Measurements from ENCODE around the gene STRN4.

Gene STRN4

GRCh38 chr19:46721269-46722003, 24.8 kb downstream of the STRN4 start:
- H3K4me3 ChIP-seq (replicated peaks; ENCODE audit: insufficient read depth, low read length) = no peak overlapping the region
- H3K27me3 ChIP-seq (ENCODE audit: insufficient read depth, poor library complexity, severe bottlenecking) = no peaks in the 10 kb centered on the region
- no peak for DNase-seq (ENCODE audit: low read depth in 1 of 2, low spot score in 1 of 2)
- no peak overlapping the region for H3K27ac ChIP-seq (replicated peaks)
- TF ChIP-seq POLR2AphosphoS5 (IDR thresholded peaks at IDR 0.05; ENCODE audit: low read depth) (no peak), SPI1 (IDR thresholded peaks at IDR 0.05; ENCODE audit: borderline replicate concordance, low read depth) (no peak), REST (IDR thresholded peaks at IDR 0.05; ENCODE audit: insufficient replicate concordance, low read depth) (no peak), GABPA (IDR thresholded peaks at IDR 0.05; ENCODE audit: low read depth) (no peak)
- TF ChIP-seq, protein P1, sequence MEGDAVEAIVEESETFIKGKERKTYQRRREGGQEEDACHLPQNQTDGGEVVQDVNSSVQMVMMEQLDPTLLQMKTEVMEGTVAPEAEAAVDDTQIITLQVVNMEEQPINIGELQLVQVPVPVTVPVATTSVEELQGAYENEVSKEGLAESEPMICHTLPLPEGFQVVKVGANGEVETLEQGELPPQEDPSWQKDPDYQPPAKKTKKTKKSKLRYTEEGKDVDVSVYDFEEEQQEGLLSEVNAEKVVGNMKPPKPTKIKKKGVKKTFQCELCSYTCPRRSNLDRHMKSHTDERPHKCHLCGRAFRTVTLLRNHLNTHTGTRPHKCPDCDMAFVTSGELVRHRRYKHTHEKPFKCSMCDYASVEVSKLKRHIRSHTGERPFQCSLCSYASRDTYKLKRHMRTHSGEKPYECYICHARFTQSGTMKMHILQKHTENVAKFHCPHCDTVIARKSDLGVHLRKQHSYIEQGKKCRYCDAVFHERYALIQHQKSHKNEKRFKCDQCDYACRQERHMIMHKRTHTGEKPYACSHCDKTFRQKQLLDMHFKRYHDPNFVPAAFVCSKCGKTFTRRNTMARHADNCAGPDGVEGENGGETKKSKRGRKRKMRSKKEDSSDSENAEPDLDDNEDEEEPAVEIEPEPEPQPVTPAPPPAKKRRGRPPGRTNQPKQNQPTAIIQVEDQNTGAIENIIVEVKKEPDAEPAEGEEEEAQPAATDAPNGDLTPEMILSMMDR (IDR thresholded peaks at IDR 0.05; ENCODE audit: insufficient read depth, low read length) = no peak

GRCh38 chr19:46720503-46721239, 25.6 kb downstream of the STRN4 start:
- TF ChIP-seq SPI1 (IDR thresholded peaks at IDR 0.05; ENCODE audit: borderline replicate concordance, low read depth) (no peak), GABPA (IDR thresholded peaks at IDR 0.05; ENCODE audit: low read depth) (no peak), REST (IDR thresholded peaks at IDR 0.05; ENCODE audit: insufficient replicate concordance, low read depth) (no peak), POLR2AphosphoS5 (IDR thresholded peaks at IDR 0.05; ENCODE audit: low read depth) (no peak)
- TF ChIP-seq, protein P1 (IDR thresholded peaks at IDR 0.05; ENCODE audit: insufficient read depth, low read length) = no peak
- DNase-seq (ENCODE audit: low read depth in 1 of 2, low spot score in 1 of 2) = no peak
- no peak overlapping the region for H3K27ac ChIP-seq (replicated peaks)
- H3K27me3 ChIP-seq (ENCODE audit: insufficient read depth, poor library complexity, severe bottlenecking) = no peaks in the 10 kb centered on the region
- H3K4me3 ChIP-seq (replicated peaks; ENCODE audit: insufficient read depth, low read length) = no peak overlapping the region

GRCh38 chr19:46719629-46720502, 26.4 kb downstream of the STRN4 start:
- H3K27me3 ChIP-seq (ENCODE audit: insufficient read depth, poor library complexity, severe bottlenecking) = no peaks in the 10 kb centered on the region
- H3K4me3 ChIP-seq (replicated peaks; ENCODE audit: insufficient read depth, low read length) = no peak overlapping the region
- no peak for TF ChIP-seq GABPA (IDR thresholded peaks at IDR 0.05; ENCODE audit: low read depth)
- no peak for TF ChIP-seq REST (IDR thresholded peaks at IDR 0.05; ENCODE audit: insufficient replicate concordance, low read depth)
- TF ChIP-seq, protein P1 (IDR thresholded peaks at IDR 0.05; ENCODE audit: insufficient read depth, low read length) = no peak
- TF ChIP-seq POLR2AphosphoS5 (IDR thresholded peaks at IDR 0.05; ENCODE audit: low read depth) = no peak
- no peak for TF ChIP-seq SPI1 (IDR thresholded peaks at IDR 0.05; ENCODE audit: borderline replicate concordance, low read depth)
- DNase-seq (ENCODE audit: low read depth in 1 of 2, low spot score in 1 of 2) = no peak
- H3K27ac ChIP-seq (replicated peaks) = no peak overlapping the region
